Pons (tissue), 1 donor: ENCODE results near the gene UVSSA.
"Not testable (repeated sequence)": the region's sequence is repeated elsewhere in the genome, so short reads cannot be mapped to it uniquely, and the experiment has no call there.

Experiments
- DNase-seq: peaks from one replicate; pipeline ENCODE4 v3.0.0-alpha.2; 2016; ENCODE audit warnings: low spot score

Gene UVSSA

GRCh38 chr4:1316537-1317168 is 30.4 kb upstream of the UVSSA start:
- no peak for DNase-seq

GRCh38 chr4:1317177-1318045 is 29.6 kb upstream of the UVSSA start:
- DNase-seq, result no peak

- DNase-seq, result no peak
Observed at GRCh38 chr4:1318046-1318375, 29.0 kb upstream of the UVSSA start.

GRCh38 chr4:1318488-1319213 is 28.4 kb upstream of the UVSSA start:
- DNase-seq, result no peak

GRCh38 chr4:1321486-1321885 is 25.5 kb upstream of the UVSSA start:
- DNase-seq, result no peak

- DNase-seq, result no peak
Observed at GRCh38 chr4:1321946-1322650, 24.9 kb upstream of the UVSSA start.

- no peak for DNase-seq
Observed at GRCh38 chr4:1323280-1323634, 23.8 kb upstream of the UVSSA start.

- DNase-seq, result no peak
Observed at GRCh38 chr4:1323635-1324442, 23.2 kb upstream of the UVSSA start.

- not testable (repeated sequence) for DNase-seq
Observed at GRCh38 chr4:1324443-1325175, 22.4 kb upstream of the UVSSA start.

- no peak for DNase-seq
Observed at GRCh38 chr4:1325176-1325480, 21.9 kb upstream of the UVSSA start.

GRCh38 chr4:1325681-1326635 is 21.1 kb upstream of the UVSSA start:
- no peak for DNase-seq

GRCh38 chr4:1326751-1327525 is 20.1 kb upstream of the UVSSA start:
- DNase-seq, result no peak

- no peak for DNase-seq
Observed at GRCh38 chr4:1327526-1328266, 19.3 kb upstream of the UVSSA start.

GRCh38 chr4:1328267-1329155 is 18.5 kb upstream of the UVSSA start:
- no peak for DNase-seq

GRCh38 chr4:1329408-1330371 is 17.3 kb upstream of the UVSSA start:
- DNase-seq, result no peak
